ENCODE measurements around the gene SFSWAP.

Gene SFSWAP

DNA sequence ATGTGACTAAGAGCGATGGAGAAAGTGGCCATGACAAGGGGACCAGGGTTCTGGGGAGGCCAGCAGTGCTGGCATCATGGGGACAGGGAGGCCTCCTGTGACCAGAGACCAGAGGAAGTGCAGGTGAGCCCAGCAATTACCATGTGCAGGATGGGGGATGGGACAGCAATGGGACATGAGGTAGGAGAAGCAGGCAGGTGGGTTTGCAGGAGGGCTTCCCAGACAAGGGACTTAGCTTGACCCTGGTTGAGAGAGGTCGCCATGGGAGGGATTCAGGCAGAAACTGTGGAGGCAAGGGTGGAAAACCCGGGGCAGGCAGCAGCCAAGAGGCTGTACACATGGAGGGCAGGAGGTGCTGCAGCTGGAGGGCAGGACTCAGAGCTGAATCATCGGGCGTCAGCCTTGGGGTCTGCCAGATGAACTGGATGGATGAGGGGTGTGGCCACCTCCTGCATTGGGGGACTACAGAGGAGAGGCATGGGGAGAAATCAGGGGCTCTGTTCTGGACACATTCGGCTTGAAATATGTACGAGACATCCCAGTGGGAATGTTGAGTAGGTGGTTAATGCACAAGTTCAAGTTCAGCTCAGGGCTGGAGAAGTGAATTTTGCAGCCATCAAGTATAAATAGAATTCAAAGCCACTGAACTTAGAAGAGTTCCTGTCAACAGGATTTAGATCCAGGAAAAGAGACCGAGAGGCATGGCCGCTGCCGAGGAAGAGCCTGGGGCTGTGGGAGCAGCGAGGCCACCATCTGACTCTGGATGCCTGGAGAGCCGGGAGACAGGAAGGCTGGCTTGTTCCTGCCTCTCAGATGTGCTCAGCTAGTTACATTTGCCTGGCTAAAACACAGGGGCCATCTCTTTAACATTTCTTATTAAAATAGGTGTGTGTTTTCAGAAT, 36.6 kb downstream of the SFSWAP start:
- Histone ChIP-seq H3K9me3 (ENCODE audit: control insufficient read depth, low read length) (no peaks in the 10 kb centered on the region), H3K4me1 (no peaks in the 10 kb centered on the region), H3K4me2 (ENCODE audit: low read length) (no peak overlapping the region), H3K27me3 (ENCODE audit: control insufficient read depth, insufficient read depth, low read length) (no peaks in the 10 kb centered on the region), H3K79me2 (peaks cover 56% of the 10 kb centered on the region), H3K27ac (no peak overlapping the region), H3K36me3 (ENCODE audit: control insufficient read depth, insufficient read depth, low read length) (no peaks in the 10 kb centered on the region), H3K4me3 (ENCODE audit: low read depth, low read length) (no peak overlapping the region), H2AFZ (no peak overlapping the region), H3K9ac (no peak overlapping the region)
- TF ChIP-seq, protein P1, sequence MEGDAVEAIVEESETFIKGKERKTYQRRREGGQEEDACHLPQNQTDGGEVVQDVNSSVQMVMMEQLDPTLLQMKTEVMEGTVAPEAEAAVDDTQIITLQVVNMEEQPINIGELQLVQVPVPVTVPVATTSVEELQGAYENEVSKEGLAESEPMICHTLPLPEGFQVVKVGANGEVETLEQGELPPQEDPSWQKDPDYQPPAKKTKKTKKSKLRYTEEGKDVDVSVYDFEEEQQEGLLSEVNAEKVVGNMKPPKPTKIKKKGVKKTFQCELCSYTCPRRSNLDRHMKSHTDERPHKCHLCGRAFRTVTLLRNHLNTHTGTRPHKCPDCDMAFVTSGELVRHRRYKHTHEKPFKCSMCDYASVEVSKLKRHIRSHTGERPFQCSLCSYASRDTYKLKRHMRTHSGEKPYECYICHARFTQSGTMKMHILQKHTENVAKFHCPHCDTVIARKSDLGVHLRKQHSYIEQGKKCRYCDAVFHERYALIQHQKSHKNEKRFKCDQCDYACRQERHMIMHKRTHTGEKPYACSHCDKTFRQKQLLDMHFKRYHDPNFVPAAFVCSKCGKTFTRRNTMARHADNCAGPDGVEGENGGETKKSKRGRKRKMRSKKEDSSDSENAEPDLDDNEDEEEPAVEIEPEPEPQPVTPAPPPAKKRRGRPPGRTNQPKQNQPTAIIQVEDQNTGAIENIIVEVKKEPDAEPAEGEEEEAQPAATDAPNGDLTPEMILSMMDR (IDR thresholded peaks at IDR 0.05): no peak

DNA sequence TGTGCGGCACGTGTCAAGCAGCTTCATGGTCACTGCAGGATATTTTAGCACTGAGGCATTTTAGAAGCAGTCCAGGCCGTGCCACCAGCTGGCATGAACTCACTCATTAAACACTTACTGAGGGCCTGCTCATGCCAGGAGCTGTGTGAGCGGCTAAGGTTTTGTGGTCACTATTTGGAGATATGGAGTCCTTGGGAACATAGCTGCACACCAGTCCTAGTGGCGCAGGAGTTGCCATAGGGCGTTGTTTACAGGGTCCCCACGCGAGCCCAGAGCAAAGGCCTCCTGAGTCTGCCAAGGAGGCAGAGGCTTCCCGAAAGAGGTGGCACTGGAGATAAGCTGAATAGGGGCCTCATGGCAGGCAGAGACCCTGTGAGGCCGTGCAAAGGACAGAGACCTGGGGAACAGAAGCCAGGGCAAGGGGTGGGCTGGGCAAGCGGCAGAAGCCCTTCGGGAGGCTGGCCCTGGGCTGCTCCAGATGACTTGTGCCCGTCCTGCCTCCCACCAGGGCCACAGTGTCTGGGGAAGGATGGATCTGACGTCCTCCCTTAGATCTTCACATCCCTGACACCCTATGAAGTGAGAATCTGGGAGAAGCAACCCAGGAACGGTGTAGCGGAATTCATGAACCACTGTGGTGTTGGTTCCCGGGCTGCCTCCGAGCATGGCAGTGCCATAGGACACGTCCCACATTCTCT, 38.9 kb downstream of the SFSWAP start:
- no peaks in the 10 kb centered on the region for H3K27me3 ChIP-seq (ENCODE audit: control insufficient read depth, insufficient read depth, low read length)
- H3K36me3 ChIP-seq (ENCODE audit: control insufficient read depth, insufficient read depth, low read length): no peaks in the 10 kb centered on the region
- no peaks in the 10 kb centered on the region for H3K9me3 ChIP-seq (ENCODE audit: control insufficient read depth, low read length)
- H3K27ac ChIP-seq: no peak overlapping the region
- H3K4me3 ChIP-seq (ENCODE audit: low read depth, low read length): no peak overlapping the region
- H3K9ac ChIP-seq: no peak overlapping the region
- no peak overlapping the region for H3K4me2 ChIP-seq (ENCODE audit: low read length)
- H3K4me1 ChIP-seq: no peaks in the 10 kb centered on the region
- TF ChIP-seq, protein P1 (IDR thresholded peaks at IDR 0.05): no peak
- peaks cover 56% of the 10 kb centered on the region for H3K79me2 ChIP-seq
- no peak overlapping the region for H2AFZ ChIP-seq

DNA sequence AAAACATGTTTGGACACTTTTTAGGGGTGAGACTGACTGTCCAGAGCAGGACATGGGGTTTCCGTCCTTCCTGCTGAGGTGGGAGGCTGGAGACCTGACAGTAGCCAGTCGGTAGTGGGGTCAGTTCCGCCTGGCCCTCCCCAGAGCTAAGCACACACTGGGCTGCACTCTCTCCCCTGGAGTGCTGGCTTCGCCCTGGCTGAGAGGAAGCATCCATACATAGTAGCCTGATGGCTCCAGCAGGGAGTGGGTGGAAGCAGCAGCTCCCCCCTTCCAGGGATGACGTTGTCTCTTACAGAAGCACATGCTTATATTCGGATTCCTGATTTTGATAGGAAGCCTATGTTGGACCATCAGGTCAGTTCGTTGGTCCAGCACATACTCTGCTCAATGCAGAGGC, 40.4 kb downstream of the SFSWAP start:
- Histone ChIP-seq H3K4me2 (ENCODE audit: low read length) (no peak overlapping the region), H3K27me3 (ENCODE audit: control insufficient read depth, insufficient read depth, low read length) (no peaks in the 10 kb centered on the region), H3K27ac (no peak overlapping the region), H3K9me3 (ENCODE audit: control insufficient read depth, low read length) (no peaks in the 10 kb centered on the region), H3K4me1 (no peaks in the 10 kb centered on the region), H3K4me3 (ENCODE audit: low read depth, low read length) (no peak overlapping the region), H3K79me2 (peaks cover 51% of the 10 kb centered on the region), H3K36me3 (ENCODE audit: control insufficient read depth, insufficient read depth, low read length) (no peaks in the 10 kb centered on the region), H2AFZ (no peak overlapping the region), H3K9ac (no peak overlapping the region)
- TF ChIP-seq, protein P1 (IDR thresholded peaks at IDR 0.05): no peak

DNA sequence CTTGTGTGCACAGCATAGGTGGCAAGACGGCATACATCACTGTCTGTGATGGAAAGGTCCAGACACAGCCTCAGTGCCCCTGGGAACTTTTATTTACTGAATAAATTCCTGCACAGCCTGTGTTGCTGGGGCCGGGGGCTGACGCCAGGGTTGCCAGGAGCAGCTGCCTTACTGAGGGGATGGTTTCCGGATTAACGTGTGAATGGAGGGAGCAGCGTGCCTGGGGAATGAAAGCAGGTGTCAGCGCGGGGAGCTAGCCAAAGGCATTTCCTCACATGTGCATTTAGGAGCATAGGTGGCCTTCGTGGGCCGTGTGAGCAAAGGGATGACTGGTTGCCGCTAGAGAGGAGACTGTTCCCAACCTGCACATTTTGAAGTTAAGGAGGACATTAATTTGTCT, 41.6 kb downstream of the SFSWAP start:
- H3K79me2 ChIP-seq: peaks cover 54% of the 10 kb centered on the region
- no peaks in the 10 kb centered on the region for H3K9me3 ChIP-seq (ENCODE audit: control insufficient read depth, low read length)
- no peak overlapping the region for H3K9ac ChIP-seq
- no peaks in the 10 kb centered on the region for H3K36me3 ChIP-seq (ENCODE audit: control insufficient read depth, insufficient read depth, low read length)
- no peak overlapping the region for H3K4me3 ChIP-seq (ENCODE audit: low read depth, low read length)
- TF ChIP-seq, protein P1 (IDR thresholded peaks at IDR 0.05): no peak
- H3K27me3 ChIP-seq (ENCODE audit: control insufficient read depth, insufficient read depth, low read length): no peaks in the 10 kb centered on the region
- no peak overlapping the region for H3K4me2 ChIP-seq (ENCODE audit: low read length)
- H2AFZ ChIP-seq: no peak overlapping the region
- H3K4me1 ChIP-seq: no peaks in the 10 kb centered on the region
- H3K27ac ChIP-seq: no peak overlapping the region
